ENCODE results near the gene RMI2.

The RMI2 gene

DNA sequence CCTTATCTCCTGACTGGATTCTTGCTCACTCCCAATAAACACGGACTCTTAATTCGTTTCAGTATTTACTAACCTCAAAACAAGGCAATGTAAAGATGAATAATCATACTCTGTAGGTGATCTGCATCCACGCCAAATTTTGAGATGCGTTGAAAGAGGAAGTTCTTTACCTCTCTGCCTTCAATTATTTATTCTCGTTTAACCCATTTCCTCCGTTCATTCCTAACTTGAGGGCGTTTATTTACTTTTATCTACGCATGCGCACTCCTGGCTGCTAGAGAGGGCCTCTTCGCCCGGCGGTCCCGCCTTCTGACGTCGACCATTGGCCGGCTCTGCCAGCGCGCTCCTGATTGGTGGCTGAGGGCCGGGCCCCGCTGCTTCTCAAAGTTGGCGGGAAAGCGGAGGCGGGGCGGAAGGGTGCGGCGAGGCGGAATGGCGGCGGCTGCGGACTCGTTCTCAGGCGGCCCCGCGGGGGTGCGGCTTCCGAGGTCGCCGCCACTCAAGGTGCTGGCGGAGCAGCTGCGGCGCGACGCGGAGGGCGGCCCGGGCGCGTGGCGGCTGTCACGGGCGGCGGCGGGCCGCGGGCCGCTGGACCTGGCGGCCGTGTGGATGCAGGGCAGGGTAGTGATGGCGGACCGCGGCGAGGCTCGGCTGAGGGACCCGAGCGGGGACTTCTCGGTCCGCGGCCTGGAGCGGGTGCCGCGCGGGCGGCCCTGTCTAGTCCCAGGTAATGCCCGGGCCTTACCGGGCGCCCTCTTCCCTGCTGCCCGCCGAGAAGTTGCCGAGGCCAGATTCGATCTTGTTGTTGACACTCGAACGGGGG is at the start of gene RMI2:
Gene RMI2 (plus strand): TSS at position 420 of the 823 bp plus-strand sequence. CDS start 13 bp downstream, at position 433.
- peak within 1 kb of the TSS; percentile 64 for H3K27ac ChIP-seq
- TF ChIP-seq, protein P1, sequence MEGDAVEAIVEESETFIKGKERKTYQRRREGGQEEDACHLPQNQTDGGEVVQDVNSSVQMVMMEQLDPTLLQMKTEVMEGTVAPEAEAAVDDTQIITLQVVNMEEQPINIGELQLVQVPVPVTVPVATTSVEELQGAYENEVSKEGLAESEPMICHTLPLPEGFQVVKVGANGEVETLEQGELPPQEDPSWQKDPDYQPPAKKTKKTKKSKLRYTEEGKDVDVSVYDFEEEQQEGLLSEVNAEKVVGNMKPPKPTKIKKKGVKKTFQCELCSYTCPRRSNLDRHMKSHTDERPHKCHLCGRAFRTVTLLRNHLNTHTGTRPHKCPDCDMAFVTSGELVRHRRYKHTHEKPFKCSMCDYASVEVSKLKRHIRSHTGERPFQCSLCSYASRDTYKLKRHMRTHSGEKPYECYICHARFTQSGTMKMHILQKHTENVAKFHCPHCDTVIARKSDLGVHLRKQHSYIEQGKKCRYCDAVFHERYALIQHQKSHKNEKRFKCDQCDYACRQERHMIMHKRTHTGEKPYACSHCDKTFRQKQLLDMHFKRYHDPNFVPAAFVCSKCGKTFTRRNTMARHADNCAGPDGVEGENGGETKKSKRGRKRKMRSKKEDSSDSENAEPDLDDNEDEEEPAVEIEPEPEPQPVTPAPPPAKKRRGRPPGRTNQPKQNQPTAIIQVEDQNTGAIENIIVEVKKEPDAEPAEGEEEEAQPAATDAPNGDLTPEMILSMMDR (conservative IDR thresholded peaks at IDR 0.05) = no peak

DNA sequence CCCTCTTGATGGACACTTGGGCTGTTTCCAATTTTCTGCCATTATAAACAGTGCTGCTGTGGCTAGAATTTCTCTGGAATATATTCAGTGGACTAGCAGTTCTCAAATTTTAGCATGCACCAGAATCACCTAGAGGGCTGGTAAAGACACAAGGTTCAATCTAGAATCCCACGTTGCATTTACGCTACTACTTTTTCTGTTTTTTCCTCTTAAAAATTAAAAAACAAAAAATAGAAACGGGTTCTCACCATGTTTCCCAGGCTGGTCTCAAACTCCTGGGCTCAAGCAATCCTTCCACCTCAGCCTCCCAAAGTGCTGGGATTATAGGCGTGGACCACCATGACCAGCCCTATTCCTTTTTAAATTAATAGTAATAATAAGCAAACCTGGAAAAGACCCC is 49.6 kb upstream of the RMI2 start:
- TF ChIP-seq, protein P1 (conservative IDR thresholded peaks at IDR 0.05) = no peak
- peak overlapping the region; percentile 92 for H3K27ac ChIP-seq

DNA sequence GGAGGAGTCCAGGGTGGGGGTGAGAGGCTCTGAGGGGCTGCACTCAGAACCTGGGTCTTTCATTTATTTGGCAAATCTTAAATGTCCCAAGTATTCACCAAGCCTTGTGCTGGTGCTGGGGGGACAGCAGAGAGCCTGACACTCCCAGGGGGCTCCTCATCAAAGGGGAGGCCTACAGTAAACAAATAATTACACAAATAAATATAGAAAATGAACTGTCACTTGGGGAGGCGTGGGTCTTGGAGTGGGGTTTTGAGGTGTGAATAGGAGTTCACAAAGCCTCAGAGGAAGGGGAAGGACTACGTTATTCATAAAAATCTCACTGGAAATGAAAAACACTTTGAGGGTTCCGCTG is 48.9 kb upstream of the RMI2 start:
- TF ChIP-seq, protein P1 (conservative IDR thresholded peaks at IDR 0.05) = no peak
- peak overlapping the region; percentile 92 for H3K27ac ChIP-seq

DNA sequence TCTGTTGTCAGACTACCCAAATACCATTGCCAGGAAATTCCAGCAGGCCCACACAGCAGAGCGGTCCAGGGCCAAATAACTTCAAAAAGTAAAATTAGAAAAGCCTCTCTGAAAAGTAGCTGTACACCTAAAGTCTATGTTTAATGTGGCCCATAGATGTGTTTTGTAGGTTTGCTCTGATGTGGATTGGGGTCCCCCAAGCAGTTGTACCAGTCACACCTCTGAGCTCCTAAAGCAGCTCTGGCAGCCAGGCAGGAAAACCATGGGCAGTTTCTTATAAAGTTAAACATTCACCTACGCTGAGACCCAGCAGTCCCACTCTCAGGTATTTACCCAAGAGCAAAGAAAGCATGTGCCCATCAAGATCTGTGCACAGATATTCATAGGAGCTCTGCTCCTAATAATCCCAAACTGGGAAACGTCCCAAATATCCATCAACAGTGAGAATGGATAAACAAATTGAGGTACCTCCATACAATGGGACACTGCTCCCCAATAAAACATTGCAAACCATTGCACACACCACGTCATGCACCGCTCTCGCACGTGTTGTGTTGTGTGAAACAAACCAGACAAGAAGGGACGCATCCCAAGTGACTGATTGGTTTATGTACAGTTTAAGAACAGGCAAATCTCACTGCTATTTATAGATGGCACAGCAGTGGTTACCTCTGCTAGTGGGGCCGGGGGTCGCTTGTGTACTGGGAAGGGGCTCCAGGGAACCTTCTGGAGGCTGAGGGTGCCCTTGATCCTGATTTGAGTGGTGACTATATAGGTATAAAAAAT is 48.4 kb upstream of the RMI2 start:
- TF ChIP-seq, protein P1 (conservative IDR thresholded peaks at IDR 0.05) = no peak
- peak overlapping the region; percentile 92 for H3K27ac ChIP-seq

DNA sequence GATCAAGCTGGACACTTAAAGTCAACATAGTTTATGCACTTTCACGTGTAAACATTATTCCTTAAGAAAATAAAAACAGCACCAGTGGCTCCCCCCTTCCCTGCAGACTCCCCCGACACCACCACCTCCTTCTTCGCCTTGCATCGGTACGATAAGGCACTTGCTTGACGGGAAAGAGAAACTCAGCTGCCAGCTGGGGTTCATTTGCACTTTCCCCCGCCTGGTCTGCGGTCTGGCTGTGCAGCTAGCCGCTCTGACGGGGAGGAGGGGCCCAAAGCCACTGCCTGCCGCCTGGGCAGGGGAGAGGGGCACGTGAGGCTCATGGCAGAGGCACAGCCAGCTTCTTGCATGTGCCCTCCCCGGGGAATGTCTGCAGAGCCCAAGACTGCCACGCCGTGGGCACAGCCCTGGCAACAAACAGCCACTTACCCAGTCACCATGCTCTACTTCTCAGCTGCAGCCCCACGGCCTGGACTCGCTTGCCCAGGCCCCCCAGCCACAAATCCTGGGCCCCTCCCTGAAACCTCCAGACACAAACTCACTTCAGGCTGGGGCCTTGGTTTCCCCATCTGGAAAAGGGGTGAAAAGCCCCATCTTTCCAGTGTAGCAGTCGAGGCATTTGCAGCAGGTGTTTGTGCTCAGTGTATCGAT is 47.6 kb upstream of the RMI2 start:
- TF ChIP-seq, protein P1 (conservative IDR thresholded peaks at IDR 0.05) = peak; percentile 30
- peak overlapping the region; percentile 92 for H3K27ac ChIP-seq

DNA sequence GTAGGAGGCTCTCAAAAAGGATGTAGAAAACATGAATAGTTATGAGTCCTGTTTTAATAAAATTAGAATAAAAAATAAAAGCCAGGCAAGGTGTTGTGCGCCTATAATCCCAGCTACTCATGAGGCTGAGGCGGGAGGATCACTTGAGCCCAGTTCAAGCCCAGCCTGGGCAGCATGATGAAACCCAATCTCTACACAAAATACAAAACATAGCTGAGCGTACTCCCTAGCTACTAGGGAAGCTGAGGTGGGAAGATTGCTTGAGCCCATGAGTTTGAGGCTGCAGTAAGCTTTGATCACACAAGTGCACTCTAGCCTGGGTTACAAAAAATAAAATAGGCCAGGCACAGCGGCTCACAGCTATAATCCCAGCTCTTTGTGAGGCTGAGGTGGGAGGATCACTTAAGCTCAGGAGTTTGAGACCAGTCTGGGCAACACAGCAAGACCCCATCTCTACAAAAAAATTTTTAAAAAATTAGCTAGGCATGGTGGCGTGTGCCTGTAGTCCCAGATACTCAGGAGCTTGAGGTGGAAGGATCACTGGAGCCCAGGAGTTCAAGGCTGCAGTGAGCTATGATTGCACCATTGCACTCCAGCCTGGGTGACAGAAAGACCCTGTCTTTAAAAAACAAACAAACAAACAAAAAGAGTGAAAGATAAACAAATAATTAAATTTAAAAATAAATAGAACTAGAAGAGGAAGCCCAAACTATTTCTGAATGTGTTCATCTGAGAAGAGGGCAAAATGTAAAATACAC is 46.9 kb upstream of the RMI2 start:
- TF ChIP-seq, protein P1 (conservative IDR thresholded peaks at IDR 0.05) = no peak
- H3K27ac ChIP-seq = peak overlapping the region; percentile 92

DNA sequence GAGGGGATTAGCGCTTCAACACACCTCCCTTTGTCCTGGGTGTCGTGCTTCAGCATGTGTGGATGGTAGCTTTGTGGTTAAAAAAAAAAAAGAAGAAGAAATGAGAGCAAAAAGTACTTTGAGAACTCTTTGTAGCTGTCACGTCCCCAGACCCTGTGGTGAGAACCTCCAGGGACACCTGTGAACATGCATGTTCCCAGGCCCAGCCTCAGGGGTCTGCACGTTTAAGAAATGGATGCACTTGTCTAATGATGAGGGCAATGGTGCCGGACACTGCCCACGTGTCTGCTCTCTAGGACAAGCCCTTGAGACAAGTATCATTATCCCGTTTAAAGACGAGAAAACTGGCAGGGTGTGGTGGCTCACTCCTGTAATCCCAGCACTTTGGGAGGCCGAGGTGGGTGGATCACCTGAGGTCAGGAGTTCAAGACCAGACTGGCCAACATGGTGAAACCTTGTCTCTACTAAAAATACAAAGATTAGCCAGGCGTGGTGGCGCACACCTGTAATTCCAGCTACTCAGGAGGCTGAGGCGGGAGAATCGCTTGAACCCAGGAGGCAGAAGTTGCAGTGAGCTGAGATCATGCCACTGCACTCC is 46.2 kb upstream of the RMI2 start:
- peak overlapping the region; percentile 92; the same call in 1 of the 2 replicates for H3K27ac ChIP-seq
